ENCODE results near the gene TMEM131. TPM values are rescaled to one million over a fixed set of nuclear protein-coding genes. Genes with fewer than 3 reads are reported as not detected.

TMEM131 gene
- polyA plus RNA-seq, 3 donors, result 7.0 to 23.6 (median 8.2) TPM

DNA sequence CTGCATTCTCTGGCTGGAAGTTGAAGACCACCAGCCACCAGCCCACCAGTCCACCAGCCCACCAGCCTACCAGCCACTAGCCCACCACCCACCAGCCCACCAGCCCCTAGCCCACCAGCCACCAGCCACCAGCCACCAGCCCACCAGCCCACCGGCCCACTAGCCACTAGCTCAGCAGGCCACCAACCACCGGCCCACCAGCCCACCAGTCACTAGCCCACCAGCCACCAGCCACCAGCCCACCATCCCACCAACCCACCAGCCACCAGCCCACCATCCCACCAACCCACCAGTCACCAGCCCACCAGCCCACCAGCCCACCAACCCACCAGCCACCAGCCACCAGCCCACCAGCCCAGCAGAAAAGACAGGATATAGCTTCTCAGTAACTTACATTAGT is 18.6 kb upstream of the TMEM131 start:
- no peak overlapping the region for H3K27ac ChIP-seq (ENCODE audit: low read depth in 1 of 2, low read length in 2 of 2)
- H3K79me2 ChIP-seq (ENCODE audit: insufficient read depth, low read length), result no peaks in the 10 kb centered on the region
- H3K4me1 Mint-ChIP-seq, result peaks cover 68% of the 10 kb centered on the region
- H3K36me3 ChIP-seq (replicated peaks in 1 of 2; ENCODE audit: control insufficient read depth in 1 of 2, insufficient read depth in 2 of 2, low read length in 2 of 2), result no peaks in the 10 kb centered on the region
- no CpG with 5 or more reads among the region's 2 CpGs for WGBS (ENCODE audit: insufficient coverage)
- H4K20me1 ChIP-seq (ENCODE audit: insufficient read depth, low read length), result no peaks in the 10 kb centered on the region
- peaks cover 0 to 6% of the 10 kb centered on the region in 2 donors for H3K36me3 Mint-ChIP-seq
- H3K4me1 ChIP-seq (ENCODE audit: control insufficient read depth in 1 of 2, insufficient read depth in 2 of 2, low read length in 2 of 2), result peaks cover 60 to 72% of the 10 kb centered on the region in 2 donors
- peaks cover 2 to 16% (median 15%) of the 10 kb centered on the region in 3 donors for H3K27me3 Mint-ChIP-seq (ENCODE audit: low read depth in 3 of 3)
- peak overlapping the region in 2 of 7 donors; percentile 88 to 91 for H3K27ac Mint-ChIP-seq
- H3K4me3 Mint-ChIP-seq, result peak overlapping the region in 1 of 2 donors; percentile 49
- TF ChIP-seq CTCF (IDR thresholded peaks at IDR 0.05), result no peak
- H3K27me3 ChIP-seq (ENCODE audit: control insufficient read depth in 2 of 2, insufficient read depth in 2 of 2, low read length in 2 of 2), result no peaks in the 10 kb centered on the region
- no peak overlapping the region for H3K9ac ChIP-seq (ENCODE audit: insufficient read depth, low read length, poor library complexity, severe bottlenecking)
- H3K4me3 ChIP-seq (replicated peaks in 1 of 3; ENCODE audit: low read depth in 2 of 3, low read length in 3 of 3), result no peak overlapping the region
- H2AFZ ChIP-seq (ENCODE audit: insufficient read depth, low read depth, low read length, poor library complexity, severe bottlenecking), result no peak overlapping the region
- H3K9me3 Mint-ChIP-seq, result peaks cover 0 to 2% (median 0%) of the 10 kb centered on the region in 7 donors
- DNase-seq, result no peak
- no peak overlapping the region for H3K4me2 ChIP-seq (replicated peaks; ENCODE audit: extremely low read depth, low read length, poor library complexity, severe bottlenecking)
- intact Hi-C loops (cut with micrococcal nuclease), result loop anchor here (5.0 kb wide), 2 partner anchors 73 to 118 kb away; partner anchors contain the start of gene VWA3B (in 2 of the 2)
- H3K9me3 ChIP-seq (replicated peaks in 1 of 2; ENCODE audit: control insufficient read depth in 1 of 2, insufficient read depth in 1 of 2, low read length in 2 of 2), result no peaks in the 10 kb centered on the region

DNA sequence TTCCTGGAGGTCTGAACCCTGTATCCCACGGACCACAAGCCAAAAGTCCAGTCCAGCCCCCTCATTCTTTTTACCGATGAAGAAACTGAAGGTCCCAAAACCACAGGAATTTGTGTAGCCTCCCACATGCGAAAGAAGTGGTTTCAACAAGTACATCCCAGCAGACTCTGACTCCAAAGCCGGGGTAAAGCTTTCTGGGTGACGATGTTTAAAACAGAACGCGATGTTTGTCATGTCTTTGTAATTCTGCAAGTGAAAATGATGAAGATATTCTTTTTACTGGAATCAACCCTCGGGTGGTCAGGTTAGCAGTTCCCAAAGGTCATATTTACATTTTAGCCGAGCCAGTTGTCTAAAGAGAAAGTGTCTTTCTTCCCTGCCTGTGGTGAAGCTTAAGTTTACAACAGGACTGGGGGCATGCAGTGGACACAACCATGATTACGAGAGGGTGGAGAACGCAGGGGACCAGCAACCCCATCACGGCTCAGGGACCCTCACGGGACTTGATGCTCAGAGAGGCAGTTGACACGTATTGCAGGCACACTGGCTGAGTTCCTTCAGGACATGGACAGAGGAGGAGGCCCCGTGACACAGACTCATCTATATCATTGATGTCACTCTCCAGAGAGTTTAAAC is 17.8 kb upstream of the TMEM131 start:
- H3K36me3 ChIP-seq (replicated peaks in 1 of 2; ENCODE audit: control insufficient read depth in 1 of 2, insufficient read depth in 2 of 2, low read length in 2 of 2), result no peaks in the 10 kb centered on the region
- H3K79me2 ChIP-seq (ENCODE audit: insufficient read depth, low read length), result no peaks in the 10 kb centered on the region
- intact Hi-C loops (cut with micrococcal nuclease), result loop anchor here (5.0 kb wide), 2 partner anchors 74 to 119 kb away; partner anchors contain the start of gene VWA3B (in 2 of the 2)
- 69% methylated on average over 12 of the region's 15 CpGs for WGBS (ENCODE audit: insufficient coverage)
- H2AFZ ChIP-seq (ENCODE audit: insufficient read depth, low read depth, low read length, poor library complexity, severe bottlenecking), result peak overlapping the region; percentile 4
- Mint-ChIP-seq H3K27ac (peak overlapping the region in 6 of 7 donors; percentile 75 to 91 (median 88)), H3K36me3 (peaks cover 0 to 6% of the 10 kb centered on the region in 2 donors), H3K27me3 (ENCODE audit: low read depth in 3 of 3) (peaks cover 2 to 16% (median 9%) of the 10 kb centered on the region in 3 donors), H3K4me3 (peak overlapping the region in 1 of 2 donors; percentile 21), H3K9me3 (peaks cover 0 to 1% (median 0%) of the 10 kb centered on the region in 7 donors), H3K4me1 (peaks cover 68% of the 10 kb centered on the region)
- H3K4me1 ChIP-seq (ENCODE audit: control insufficient read depth in 1 of 2, insufficient read depth in 2 of 2, low read length in 2 of 2), result peaks cover 60 to 72% of the 10 kb centered on the region in 2 donors
- H3K9me3 ChIP-seq (replicated peaks in 1 of 2; ENCODE audit: control insufficient read depth in 1 of 2, insufficient read depth in 1 of 2, low read length in 2 of 2), result no peaks in the 10 kb centered on the region
- no peaks in the 10 kb centered on the region for H4K20me1 ChIP-seq (ENCODE audit: insufficient read depth, low read length)
- H3K4me3 ChIP-seq (replicated peaks in 1 of 3; ENCODE audit: low read depth in 2 of 3, low read length in 3 of 3), result no peak overlapping the region
- peak overlapping the region; percentile 61 for H3K4me2 ChIP-seq (replicated peaks; ENCODE audit: extremely low read depth, low read length, poor library complexity, severe bottlenecking)
- H3K27ac ChIP-seq (ENCODE audit: low read depth in 1 of 2, low read length in 2 of 2), result peak overlapping the region; percentile 19 to 59
- no peak for DNase-seq
- TF ChIP-seq CTCF (IDR thresholded peaks at IDR 0.05), result no peak
- no peak overlapping the region for H3K9ac ChIP-seq (ENCODE audit: insufficient read depth, low read length, poor library complexity, severe bottlenecking)
- no peaks in the 10 kb centered on the region for H3K27me3 ChIP-seq (ENCODE audit: control insufficient read depth in 2 of 2, insufficient read depth in 2 of 2, low read length in 2 of 2)
